GM21717 (cell line): Measurements from ENCODE around the gene PRPF6.

Experiments used
- ATAC-seq: cut with Tn5 transposase; IDR thresholded peaks from one replicate; pipeline ENCODE4 v1.9.1; 2021; ENCODE audit warnings: mild to moderate bottlenecking, moderate library complexity; ENCODE audit not compliant: unreplicated experiment

PRPF6 gene

GRCh38 chr20:64032706-64033624 lies 52.0 kb downstream of the PRPF6 start:
- no peak for ATAC-seq

- no peak for ATAC-seq
Measured at GRCh38 chr20:64033981-64034493, 53.1 kb downstream of the PRPF6 start.

- ATAC-seq = no peak
Measured at GRCh38 chr20:64035066-64035932, 54.4 kb downstream of the PRPF6 start.

GRCh38 chr20:64035933-64036345 lies 55.0 kb downstream of the PRPF6 start, which contains the start of gene C20orf204:
Gene C20orf204 (plus strand): TSS chr20:64036182. CDS start chr20:64036324, 142 bp downstream.
- no peak for ATAC-seq

GRCh38 chr20:64036346-64037198 lies 55.6 kb downstream of the PRPF6 start:
- ATAC-seq = no peak

GRCh38 chr20:64037199-64037497 lies 56.2 kb downstream of the PRPF6 start:
- no peak for ATAC-seq

- no peak for ATAC-seq
Measured at GRCh38 chr20:64037498-64038213, 56.7 kb downstream of the PRPF6 start.

- peak; percentile 34 for ATAC-seq
Measured at GRCh38 chr20:64038224-64038564, 57.3 kb downstream of the PRPF6 start.

- peak; percentile 42 for ATAC-seq
Measured at GRCh38 chr20:64038565-64039292, 57.8 kb downstream of the PRPF6 start.

- no peak for ATAC-seq
Measured at GRCh38 chr20:64039293-64040160, 58.6 kb downstream of the PRPF6 start.

GRCh38 chr20:64040231-64041039 lies 59.5 kb downstream of the PRPF6 start:
- ATAC-seq = no peak

- no peak for ATAC-seq
Measured at GRCh38 chr20:64041040-64041780, 60.3 kb downstream of the PRPF6 start.

- ATAC-seq = no peak
Measured at GRCh38 chr20:64041781-64042053, 60.8 kb downstream of the PRPF6 start.

- ATAC-seq = no peak
Measured at GRCh38 chr20:64042054-64042781, 61.3 kb downstream of the PRPF6 start.

- ATAC-seq = no peak
Measured at GRCh38 chr20:64043768-64044167, 62.8 kb downstream of the PRPF6 start.

- no peak for ATAC-seq
Measured at GRCh38 chr20:64044484-64045247, 63.7 kb downstream of the PRPF6 start.
